ENCODE results near the gene KSR1.

Gene KSR1

DNA sequence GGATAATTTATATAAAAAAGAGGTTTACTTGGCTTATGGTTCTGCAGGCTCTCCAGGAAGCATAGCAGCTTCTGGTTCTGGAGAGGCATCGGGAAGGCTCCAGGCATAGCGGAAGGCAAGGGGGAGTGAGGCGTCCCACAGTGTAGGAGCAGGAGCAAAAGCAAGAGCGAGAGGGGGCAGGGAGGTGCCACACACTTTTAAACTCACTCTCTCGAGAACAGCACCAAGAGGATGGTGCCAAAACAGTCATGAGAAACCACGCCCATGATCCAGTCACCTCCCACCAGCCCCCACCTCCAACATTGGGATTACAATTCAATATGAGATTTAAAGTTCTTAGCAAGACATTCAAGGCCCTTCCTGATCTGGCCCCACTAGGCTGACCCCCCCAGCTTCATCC, 124.8 kb downstream of the KSR1 start:
- in situ Hi-C loops (cut with MboI; ENCODE audit: low sequenced_read_pairs) = no loop called here

DNA sequence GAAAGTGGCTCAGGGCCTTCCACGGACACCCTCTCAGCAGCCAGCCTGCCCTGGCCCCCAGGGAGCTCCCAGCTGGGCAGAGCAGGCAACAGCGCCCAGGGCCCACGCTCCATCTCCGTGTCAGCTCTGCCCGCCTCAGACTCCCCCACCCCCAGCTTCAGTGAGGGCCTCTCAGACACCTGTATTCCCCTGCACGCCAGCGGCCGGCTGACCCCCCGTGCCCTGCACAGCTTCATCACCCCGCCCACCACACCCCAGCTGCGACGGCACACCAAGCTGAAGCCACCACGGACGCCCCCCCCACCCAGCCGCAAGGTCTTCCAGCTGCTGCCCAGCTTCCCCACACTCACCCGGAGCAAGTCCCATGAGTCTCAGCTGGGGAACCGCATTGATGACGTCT, 126.4 kb downstream of the KSR1 start:
- in situ Hi-C loops (cut with MboI; ENCODE audit: low sequenced_read_pairs) = no loop called here

DNA sequence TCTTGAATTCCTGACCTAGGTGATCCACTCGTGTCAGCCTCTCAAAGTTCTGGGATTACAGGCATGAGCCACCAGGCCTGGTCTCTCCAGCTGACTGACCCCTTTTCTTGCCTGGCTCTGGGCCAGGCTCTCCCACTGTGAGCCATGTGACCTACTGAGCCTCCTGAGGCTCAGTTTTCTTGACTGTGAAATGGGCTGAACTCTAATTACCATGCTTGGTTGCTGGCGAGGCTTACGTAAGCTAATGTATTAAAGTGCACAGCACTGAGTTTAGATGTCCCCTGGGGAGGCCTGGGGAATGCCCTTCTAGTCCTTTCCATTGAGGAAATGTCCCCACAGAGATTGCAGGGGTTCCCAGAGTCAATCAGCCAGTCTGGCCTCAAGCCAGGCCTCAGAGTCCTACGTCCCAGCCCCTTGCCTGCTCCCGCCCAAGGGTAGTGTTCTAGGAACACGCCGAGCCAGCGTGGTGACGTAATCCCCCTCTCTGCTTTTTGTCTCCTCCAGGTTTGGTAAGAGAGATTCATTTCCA, 129.0 kb downstream of the KSR1 start:
- in situ Hi-C loops (cut with MboI; ENCODE audit: low sequenced_read_pairs) = no loop called here

DNA sequence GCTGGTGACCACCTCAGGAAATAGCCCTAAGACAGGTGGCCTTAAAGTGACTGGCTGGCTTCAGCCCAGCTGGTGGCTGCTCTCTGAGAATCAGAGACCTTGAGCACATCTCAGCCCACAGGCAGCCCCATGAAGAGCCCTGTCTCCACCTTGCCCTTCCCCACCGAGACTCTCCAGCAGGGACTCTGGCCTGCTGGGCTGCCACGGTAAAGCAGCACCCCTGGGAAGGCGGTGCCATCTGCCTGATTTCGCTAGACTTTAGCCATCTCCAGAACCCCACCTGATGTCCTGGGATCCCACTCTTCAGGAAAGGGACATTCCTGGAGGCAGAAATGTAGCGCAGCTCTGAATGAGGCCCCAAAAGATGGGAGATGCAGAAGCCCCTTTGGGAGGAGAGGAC, 129.5 kb downstream of the KSR1 start:
- in situ Hi-C loops (cut with MboI; ENCODE audit: low sequenced_read_pairs) = no loop called here

DNA sequence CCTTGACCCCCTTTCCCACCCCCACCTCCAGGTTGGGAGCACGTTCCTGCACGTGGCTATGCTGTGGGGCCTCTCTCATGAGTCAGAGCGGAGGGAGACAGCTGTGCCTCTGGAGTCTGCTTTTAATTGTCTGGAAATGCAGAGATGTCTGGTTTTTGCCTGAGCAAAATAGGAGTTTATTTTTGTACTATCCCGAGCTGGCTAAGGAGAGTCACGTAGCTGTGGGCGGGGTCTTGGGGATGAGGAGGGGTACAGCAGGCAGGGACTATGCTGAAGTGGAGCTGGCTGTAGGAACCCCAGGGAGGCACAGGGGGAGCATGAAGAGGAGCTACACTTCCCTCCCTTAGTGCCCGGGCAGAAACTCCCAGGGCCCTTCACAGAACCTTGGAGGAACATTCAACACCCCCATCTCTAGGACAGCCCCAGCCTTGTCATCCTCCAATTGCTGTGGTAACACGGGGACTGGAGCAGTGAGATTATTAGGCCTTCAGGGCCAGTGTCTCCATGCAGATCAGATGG, 130.0 kb downstream of the KSR1 start:
- in situ Hi-C loops (cut with MboI; ENCODE audit: low sequenced_read_pairs) = no loop called here

DNA sequence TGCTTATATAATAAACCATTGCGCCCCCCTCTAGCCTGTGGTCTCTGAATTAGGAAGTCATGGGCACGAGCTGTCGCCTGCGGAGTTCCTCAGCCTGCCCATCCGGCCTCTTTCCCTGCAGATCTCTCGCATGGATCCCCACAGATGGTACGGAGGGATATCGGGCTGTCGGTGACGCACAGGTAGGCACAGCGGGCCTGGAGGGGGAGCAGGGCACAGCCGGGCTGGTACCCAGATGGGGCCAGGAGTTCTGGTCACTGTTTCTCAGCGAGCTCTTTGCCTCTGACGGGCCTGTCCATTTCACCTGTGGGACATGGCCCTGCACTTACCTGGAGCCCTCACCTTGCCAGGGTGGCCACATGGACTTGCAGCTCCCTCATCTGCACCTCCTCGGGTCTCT, 132.1 kb downstream of the KSR1 start:
- in situ Hi-C loops (cut with MboI; ENCODE audit: low sequenced_read_pairs) = no loop called here

DNA sequence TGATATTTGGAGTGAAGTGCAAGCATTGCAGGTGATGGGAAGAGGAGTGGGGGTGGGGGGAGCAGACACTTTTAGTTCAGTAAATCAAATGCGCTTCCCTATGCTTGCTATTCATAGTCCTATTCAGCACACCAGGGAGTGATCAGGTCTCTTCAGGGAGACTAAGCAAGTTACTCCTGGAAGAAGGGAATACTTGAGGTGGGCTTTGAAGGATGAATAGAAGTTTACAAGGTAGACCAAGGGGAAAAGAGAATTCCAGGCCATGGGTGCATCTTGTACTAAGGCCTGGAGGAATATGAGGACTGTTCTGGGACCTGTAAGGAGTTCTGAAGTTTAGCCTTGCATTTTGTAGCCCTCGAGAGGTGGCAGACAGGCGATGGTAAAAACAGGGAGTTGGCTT, 134.6 kb downstream of the KSR1 start:
- in situ Hi-C loops (cut with MboI; ENCODE audit: low sequenced_read_pairs) = no loop called here

DNA sequence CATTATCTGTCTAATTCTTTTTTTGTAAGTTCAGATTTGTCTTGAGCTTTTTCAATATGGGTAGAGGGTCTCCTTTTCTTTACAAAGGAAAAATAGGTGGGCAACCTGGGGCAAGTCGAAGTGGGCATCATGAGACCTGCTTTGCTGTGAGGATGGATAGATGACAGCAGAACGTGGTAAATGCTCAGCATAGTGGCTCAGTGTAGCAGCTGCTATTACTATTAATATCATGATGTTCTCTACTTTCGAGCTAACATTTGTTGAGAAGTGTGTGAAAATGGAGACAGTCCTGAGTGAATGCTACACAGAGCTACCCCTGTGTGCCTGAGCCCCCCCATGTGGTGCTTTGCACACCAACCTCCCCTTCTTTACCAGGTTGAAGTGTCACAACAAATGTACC, 135.7 kb downstream of the KSR1 start:
- in situ Hi-C loops (cut with MboI; ENCODE audit: low sequenced_read_pairs) = no loop called here

DNA sequence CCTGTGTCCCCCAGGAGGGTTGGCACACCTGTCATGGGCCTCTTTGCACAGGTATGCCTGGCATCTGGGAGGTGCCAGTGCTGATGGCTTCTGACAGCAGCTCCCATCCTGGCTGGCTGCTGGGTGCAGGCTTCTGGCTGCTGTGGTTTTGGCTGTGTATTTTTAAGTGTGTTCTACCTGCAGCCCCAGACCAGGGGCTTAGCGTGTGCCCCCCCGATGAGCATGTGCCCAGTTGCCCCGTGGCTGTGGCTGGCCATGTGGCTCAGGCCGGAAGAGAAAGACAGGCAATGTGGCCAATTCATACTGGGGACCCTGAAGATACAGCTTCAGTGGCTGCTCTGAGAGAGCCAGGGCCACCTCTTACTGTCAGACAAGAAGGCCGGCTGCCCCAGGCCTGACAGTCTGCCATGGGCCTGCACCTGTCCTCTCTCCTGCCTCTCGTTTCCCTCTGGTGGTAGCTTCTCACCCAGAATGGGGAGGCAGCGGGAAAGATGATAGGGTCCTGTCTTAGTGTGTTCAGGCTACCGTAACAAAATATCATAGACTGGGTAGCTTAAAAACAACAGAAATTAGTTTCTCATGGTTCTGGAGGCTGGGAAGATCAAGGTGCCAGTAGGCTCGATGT, 137.1 kb downstream of the KSR1 start:
- in situ Hi-C loops (cut with MboI; ENCODE audit: low sequenced_read_pairs) = no loop called here

DNA sequence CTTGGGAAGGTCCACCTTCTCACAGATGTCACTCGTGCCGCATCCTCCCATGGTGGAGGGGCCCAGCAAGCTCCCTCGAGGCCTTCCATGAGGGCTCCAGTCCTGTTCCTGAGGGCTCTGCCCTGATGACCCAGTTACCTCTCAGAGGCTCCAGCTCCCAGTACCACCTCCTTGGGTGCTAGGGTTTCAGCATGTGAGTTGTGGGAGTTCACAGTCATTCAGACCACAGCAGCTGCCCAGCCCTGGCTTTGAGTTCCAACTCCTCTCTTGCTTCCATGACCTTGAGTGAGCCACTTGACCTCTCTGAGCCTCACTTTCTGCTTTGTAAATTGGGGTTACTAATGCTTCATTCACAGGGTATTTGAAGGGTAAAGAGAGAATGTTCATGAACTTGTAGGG, 137.6 kb downstream of the KSR1 start:
- in situ Hi-C loops (cut with MboI; ENCODE audit: low sequenced_read_pairs) = no loop called here

DNA sequence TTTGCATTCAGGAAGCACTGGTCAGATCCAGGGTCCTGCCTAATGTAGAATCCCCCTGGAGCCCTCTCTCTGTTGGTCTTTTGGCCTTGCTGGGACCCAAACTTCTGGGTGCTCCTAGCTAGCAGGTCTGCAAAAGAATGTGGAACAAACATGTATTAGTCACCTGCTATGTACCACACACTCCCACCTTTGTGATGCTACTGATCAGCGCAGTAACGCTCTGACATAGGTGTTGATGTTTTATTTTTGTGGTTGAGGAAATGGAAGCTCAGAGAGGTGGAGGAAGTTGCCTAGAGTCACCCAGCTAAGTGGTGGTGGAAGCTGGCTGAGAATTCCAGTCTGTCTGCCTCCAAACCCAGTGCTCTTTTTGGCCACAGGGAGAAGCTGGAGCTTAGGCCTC, 139.0 kb downstream of the KSR1 start:
- in situ Hi-C loops (cut with MboI; ENCODE audit: low sequenced_read_pairs) = no loop called here

DNA sequence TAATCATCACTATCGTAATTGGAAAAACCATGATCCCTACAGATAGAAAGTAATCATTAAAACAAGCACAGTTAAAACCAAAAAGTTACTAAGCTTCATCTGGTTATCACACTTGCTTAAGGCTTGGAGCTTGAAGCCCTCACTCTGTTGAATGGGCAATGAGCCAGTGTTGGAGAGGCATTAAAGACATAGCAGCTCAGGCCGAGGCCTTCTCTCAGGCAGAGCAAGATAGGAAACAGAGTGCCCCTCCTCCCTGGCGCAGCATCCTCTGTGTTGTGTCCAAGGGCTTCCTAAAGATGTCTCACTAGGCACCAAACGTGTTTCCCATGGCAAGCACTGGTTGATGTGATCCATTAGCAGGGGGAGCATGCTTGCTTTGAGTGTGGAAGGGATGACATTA, 139.8 kb downstream of the KSR1 start:
- in situ Hi-C loops (cut with MboI; ENCODE audit: low sequenced_read_pairs) = no loop called here

DNA sequence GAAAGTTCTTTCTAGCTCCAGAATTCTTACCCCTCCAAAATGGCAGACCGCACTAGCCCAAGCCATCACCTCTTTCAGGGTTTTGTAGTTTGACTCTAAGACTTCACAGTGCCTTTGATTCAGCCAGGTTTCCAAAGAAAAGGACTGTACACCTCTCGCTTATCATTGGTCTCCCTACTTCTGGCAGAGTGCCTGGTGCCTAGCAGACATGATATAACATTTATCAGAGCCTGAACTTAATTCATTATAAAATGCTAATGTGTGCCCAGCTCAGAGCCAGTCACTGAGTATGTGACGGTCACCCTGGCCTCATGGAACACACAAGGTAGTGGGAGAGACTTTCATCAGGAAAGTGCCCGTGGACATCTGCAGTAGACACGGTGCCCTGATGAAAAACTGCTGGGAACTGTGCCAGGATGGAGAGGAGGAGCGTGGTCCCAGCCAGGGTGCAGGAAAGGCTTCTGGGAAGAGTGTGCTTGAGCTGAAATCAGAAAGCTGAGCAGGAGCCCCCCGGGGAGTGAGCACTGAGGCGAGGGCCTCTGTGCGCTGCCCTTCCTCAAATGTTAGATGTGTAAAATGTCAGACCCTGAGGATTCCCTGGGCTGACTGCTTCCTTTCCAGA, 140.4 kb downstream of the KSR1 start:
- in situ Hi-C loops (cut with MboI; ENCODE audit: low sequenced_read_pairs) = no loop called here

DNA sequence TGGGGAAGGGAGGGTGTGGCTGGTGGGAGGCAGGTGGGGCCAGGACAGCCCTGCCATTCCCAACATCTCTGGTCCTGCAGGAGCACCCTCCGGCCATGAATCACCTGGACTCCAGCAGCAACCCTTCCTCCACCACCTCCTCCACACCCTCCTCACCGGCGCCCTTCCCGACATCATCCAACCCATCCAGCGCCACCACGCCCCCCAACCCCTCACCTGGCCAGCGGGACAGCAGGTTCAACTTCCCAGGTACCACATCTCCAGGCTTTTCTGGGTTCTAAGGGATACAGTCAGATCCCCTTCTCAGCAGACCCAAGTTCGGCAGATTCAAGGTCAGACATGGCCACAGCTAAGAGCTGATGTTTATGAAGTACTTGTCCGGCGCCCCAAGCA, 140.9 kb downstream of the KSR1 start:
- in situ Hi-C loops (cut with MboI; ENCODE audit: low sequenced_read_pairs) = no loop called here

DNA sequence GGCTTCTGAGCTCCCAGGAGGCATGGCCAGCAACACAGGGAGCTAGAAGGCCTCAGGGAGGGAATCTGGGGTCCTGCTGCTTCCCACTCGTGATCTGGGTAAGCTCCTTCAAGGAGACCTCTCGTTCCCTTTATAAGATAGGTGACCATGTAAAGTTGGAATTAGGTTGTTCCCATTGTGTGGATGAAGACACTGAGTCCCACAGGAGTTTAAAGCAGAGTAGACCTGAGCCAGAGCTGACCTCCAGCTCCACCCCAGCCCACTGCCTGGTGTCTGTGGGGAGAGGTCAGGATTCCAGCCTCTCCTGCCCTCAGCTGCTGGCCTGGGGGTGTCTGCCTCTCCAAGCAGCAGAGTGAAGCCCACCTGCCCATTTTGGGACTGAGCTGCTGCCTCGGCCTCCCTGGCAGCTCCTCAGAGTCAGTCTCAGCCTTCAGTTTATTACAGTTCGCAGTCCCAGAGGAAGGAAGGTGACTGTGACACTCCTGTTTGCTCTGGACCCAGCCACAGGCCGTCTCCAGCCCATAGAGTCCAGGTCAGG, 141.6 kb downstream of the KSR1 start:
- in situ Hi-C loops (cut with MboI; ENCODE audit: low sequenced_read_pairs) = no loop called here

DNA sequence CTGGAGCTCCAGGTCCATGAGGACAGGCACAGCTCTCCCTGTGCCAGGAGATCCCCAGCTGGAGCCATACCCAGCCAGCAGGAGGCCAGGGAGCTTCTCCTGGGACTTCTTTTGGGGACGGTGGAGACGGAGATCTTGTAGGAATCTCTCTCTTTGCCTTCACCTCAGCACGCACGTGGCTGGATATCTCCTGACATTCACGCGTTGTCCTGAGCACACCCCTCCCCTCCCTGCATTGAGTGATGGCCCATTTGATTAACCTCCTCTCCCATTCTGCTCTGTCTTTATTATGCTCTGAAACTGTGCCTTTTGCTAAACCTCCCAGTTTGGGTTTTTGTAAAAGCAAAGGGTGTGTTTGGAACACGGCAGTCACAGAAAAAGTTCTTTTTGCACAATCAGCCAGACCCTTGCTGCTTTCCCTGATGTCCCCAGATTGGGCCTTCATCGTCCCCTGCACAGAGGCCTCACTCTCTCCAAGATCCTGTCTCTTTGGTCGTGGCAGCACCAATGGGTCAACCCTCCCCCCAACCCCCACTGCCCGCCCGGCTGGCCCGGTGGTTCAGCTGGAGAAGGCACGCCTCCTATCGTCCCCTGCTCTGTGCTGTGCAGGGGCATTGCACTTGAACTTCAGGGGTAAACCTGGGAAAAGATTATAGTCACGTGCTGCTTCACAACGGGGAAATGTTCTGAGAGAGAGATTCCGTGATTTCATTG, 142.2 kb downstream of the KSR1 start:
- in situ Hi-C loops (cut with MboI; ENCODE audit: low sequenced_read_pairs) = no loop called here

DNA sequence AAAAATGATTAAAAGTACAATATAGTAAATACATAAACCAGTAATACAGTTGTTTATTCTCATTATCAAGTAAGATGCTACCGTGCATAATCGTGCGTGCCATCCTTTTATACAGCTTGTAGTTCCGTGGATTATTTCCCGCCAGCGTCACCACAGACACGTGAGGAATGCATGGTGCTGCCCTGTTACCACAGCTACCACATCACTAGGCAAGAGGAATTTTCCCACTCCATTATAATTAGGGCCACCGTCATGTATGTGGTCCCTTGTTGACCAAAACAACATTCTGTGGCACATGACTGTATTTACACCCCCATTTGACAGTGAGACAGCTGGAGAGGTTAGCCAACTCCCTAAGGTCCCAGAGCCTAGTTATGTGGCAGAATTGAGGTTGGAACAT, 144.2 kb downstream of the KSR1 start:
- in situ Hi-C loops (cut with MboI; ENCODE audit: low sequenced_read_pairs) = no loop called here

DNA sequence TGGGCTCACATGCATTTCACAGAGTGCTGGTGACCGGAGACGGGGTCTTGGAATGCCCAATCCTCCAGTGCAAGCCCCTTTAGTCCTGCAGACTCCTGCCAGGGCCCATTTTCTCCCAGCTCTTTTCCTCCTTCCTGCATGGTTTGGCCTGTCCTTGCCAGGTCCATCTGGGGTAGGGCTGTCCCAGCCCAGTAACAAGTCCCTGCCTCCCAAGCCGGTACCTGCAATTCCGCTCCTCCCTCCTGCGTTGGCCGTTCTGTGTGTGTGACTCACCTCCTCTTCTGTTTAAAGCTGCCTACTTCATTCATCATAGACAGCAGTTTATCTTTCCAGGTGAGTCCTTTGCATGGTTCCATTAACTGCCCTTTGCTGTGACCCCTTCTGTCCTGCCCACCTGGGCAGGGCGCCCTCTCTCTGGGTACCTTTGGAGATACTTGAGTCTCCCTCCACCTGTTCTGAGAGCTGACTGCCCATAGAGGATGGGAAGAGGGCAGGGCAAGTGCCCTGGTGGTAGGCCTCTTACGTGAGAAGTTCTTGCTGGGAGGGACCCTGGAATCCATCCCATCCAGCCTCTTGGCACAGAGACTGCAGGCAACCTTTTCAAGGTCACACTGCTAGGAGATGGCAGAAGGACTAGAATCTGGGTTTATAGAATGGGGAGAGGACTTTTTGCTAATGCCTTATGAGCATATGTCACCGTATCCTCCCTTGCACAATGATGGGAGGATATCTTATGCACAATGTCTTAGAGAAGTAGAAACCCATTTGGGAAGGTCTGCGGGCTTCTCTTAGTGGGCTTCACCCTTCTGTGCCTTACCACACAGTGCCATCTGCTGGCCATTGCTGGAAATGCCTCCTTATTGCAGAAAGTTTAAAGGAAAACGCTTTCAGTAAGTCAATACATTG, 145.1 kb downstream of the KSR1 start:
- in situ Hi-C loops (cut with MboI; ENCODE audit: low sequenced_read_pairs) = no loop called here

DNA sequence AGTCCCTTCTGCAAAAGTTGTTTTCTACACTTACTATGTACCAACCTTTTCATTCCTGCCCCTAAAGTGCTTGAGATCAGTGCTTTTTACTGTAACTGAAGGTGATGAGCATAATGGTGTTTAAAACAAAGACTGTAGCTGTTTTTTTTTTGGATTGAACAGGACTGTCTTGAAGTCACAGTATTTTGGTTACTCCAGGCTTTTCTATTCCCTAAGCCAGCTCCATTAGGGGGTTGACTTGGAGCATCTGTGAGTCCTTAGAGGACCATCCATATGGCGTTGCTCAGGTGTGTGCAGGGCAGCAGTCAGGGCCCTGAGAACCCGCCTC, 145.7 kb downstream of the KSR1 start:
- in situ Hi-C loops (cut with MboI; ENCODE audit: low sequenced_read_pairs) = no loop called here

DNA sequence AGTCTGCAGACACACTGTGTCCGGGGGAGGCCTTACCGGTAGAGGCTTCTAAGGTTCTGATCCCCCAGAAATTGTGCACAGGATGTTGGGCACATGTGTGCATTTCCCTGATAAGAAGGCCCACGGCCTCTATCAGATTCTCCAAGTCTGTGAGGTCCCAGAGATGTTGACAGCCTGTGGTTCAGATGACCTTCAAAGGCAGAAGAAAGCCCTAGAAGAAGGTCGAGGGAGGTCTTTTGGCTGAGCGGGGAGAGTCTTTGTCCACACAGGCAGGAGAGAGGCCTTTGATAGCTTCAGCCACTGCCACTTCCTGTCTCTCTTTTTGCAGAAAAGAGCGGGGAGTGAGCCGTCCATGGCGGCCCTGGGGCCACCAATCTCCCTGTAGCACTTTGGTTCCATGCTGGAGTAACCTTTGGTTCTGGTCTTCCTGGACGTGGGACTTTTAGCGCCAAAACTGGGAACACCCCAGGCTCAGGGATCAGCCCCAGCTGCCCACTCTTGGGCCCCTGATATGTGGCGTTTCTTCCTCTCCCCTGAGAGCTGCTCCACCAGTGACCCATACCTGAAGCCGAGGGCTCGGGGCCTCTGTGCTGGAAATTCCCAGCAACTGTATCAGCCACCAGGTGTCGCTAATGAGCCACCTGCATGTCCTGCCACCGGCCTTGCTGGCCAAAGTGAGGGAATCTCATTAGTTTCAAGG, 146.6 kb downstream of the KSR1 start:
- in situ Hi-C loops (cut with MboI; ENCODE audit: low sequenced_read_pairs) = no loop called here

All from hTERT RPE-1 (cell line).